H7 (cell line): ENCODE measurements around the gene SMG6. TPM values are rescaled to one million over a fixed set of nuclear protein-coding genes. Genes with fewer than 3 reads are reported as not detected.

ENCODE experiments used
- DNase-seq: peaks from one replicate; pipeline ENCODE4 v3.0.0; 2012
- H3K27me3 ChIP-seq: 2 replicates; pipeline ENCODE4 v1.6.0; 2011; ENCODE audit warnings: mild to moderate bottlenecking, low read length; ENCODE audit not compliant: control insufficient read depth, insufficient read depth
- H3K36me3 ChIP-seq: replicated peaks from 2 replicates; pipeline ENCODE4 v1.5.1; 2011; ENCODE audit warnings: low read length; ENCODE audit not compliant: control insufficient read depth, insufficient read depth
- H3K4me3 ChIP-seq: 2 replicates; pipeline ENCODE4 v1.5.1; 2011; ENCODE audit warnings: low read depth, mild to moderate bottlenecking, control low read depth, low read length, moderate library complexity; ENCODE audit not compliant: insufficient read depth
- total RNA-seq: library from RNA; depleted of rRNA; stranded (reverse); fragments of >200 nt; shearing (Covaris generic); gene quantifications from 2 replicates; pipeline ENCODE4 v1.2.3, GENCODE V29; 2014

Gene SMG6
- total RNA-seq, 1 experiment from 2014 or later = 18.2 TPM

DNA sequence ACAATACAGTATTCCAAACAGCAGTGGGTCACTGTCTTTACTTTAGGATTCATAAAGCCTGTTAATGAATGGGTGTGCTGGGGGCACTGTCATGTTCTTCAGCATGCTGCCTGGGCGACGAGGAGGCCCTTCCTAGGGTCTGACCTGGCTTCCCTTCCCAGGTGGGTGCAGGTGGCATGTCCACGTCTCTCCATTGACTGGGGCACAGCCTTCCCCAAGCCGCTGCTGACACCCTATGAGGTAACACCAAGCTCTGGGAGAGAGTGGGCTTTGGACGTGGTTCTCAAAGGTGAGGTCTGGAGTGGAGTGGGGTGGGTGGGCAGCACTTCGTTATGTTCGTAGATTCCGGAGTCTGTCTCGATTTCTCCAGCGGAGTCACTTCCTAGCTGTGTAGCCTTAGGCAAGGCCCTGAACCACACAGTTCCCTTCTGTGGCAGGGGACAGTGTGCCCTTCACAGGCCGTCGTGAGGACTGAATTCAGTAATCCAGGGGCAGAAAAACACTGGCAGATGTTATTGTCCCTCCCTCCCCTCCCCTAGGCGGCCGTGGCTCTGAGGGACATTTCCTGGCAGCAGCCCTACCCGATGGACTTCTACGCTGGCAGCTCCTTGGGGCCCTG is 262.5 kb downstream of the SMG6 start:
- Histone ChIP-seq H3K4me3 (peak overlapping the region; percentile 85), H3K36me3 (peaks cover 4% of the 10 kb centered on the region), H3K27me3 (no peaks in the 10 kb centered on the region)
- DNase-seq = no peak

GRCh38 chr17:2040219-2040827 is 263.3 kb downstream of the SMG6 start:
- DNase-seq = no peak
- no peak overlapping the region for H3K4me3 ChIP-seq
- H3K36me3 ChIP-seq = peaks cover 4% of the 10 kb centered on the region
- H3K27me3 ChIP-seq = no peaks in the 10 kb centered on the region

GRCh38 chr17:2037155-2037554 is 266.4 kb downstream of the SMG6 start:
- no peaks in the 10 kb centered on the region for H3K27me3 ChIP-seq
- DNase-seq = no peak
- no peaks in the 10 kb centered on the region; the same call in 1 of the 2 replicates for H3K36me3 ChIP-seq
- no peak overlapping the region for H3K4me3 ChIP-seq

GRCh38 chr17:2035541-2036488 is 267.8 kb downstream of the SMG6 start:
- Histone ChIP-seq H3K36me3 (no peaks in the 10 kb centered on the region; the same call in 1 of the 2 replicates), H3K4me3 (no peak overlapping the region), H3K27me3 (no peaks in the 10 kb centered on the region)
- no peak for DNase-seq

GRCh38 chr17:2034806-2035540 is 268.6 kb downstream of the SMG6 start:
- Histone ChIP-seq H3K36me3 (no peaks in the 10 kb centered on the region; the same call in 1 of the 2 replicates), H3K27me3 (no peaks in the 10 kb centered on the region), H3K4me3 (no peak overlapping the region)
- DNase-seq = peak; percentile 77

DNA sequence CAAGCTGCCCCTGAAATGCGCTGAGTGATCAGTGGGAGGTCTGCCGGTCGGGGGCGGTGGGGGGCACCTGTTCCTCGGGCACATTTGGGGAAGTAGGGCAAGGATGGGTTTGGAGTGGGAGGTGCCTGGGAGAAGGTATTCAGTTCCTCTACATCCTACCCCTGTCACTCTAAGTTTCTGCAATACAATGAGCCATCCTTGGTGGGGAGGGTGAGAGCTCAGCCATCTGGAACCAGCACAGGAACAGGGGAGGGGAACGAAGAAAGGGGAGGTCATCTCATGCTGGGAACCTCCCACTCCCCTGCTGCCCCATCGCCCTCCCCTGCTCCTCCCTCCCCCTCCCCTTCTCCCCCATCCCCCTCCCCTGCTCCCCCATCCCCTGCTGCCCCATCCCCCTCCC is 269.4 kb downstream of the SMG6 start:
- no peak for DNase-seq
- no peak overlapping the region for H3K4me3 ChIP-seq
- H3K36me3 ChIP-seq = no peaks in the 10 kb centered on the region; the same call in 1 of the 2 replicates
- H3K27me3 ChIP-seq = peaks cover 6% of the 10 kb centered on the region

DNA sequence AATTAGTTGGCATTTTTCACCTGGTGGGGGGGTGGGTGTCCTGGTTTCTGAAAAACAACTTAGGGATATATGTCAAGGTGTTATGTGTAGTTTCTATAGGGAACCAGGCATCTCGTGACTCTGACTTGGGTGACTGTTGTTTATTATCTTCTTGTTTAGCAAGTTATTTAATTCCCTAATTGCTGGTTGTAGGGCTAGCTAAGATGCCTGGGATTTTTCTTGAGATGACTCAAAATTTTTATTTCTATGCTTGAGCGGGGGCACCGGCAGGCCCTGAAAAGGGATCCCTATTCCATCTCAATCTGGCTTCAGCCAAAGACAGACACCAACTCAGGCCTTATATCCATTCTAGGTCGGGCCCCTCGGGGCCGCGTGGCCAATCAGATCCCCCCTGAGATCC is 270.4 kb downstream of the SMG6 start:
- Histone ChIP-seq H3K27me3 (peaks cover 16% of the 10 kb centered on the region), H3K36me3 (no peaks in the 10 kb centered on the region; the same call in 1 of the 2 replicates), H3K4me3 (no peak overlapping the region)
- no peak for DNase-seq

DNA sequence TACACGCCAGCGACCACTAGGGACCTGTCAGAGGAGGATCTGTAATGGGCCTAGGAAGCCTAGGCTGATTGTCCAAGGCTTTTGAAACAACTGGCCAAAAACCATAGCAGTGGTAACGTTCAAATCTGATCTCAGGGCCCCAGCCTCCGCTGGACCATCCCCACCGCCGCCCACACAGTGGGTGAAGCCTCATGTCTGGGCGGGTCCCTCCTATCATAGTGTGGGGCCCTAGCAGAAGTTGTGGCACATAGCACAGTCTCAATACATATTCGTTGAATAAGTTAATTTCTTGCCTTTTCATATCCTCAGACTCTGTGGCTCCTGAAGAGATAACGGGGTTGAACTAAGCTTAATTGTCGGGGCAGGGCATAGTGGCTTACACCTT is 272.8 kb downstream of the SMG6 start:
- no peaks in the 10 kb centered on the region for H3K36me3 ChIP-seq
- DNase-seq = no peak
- peaks cover 37% of the 10 kb centered on the region for H3K27me3 ChIP-seq
- peak overlapping the region; percentile 95 for H3K4me3 ChIP-seq

DNA sequence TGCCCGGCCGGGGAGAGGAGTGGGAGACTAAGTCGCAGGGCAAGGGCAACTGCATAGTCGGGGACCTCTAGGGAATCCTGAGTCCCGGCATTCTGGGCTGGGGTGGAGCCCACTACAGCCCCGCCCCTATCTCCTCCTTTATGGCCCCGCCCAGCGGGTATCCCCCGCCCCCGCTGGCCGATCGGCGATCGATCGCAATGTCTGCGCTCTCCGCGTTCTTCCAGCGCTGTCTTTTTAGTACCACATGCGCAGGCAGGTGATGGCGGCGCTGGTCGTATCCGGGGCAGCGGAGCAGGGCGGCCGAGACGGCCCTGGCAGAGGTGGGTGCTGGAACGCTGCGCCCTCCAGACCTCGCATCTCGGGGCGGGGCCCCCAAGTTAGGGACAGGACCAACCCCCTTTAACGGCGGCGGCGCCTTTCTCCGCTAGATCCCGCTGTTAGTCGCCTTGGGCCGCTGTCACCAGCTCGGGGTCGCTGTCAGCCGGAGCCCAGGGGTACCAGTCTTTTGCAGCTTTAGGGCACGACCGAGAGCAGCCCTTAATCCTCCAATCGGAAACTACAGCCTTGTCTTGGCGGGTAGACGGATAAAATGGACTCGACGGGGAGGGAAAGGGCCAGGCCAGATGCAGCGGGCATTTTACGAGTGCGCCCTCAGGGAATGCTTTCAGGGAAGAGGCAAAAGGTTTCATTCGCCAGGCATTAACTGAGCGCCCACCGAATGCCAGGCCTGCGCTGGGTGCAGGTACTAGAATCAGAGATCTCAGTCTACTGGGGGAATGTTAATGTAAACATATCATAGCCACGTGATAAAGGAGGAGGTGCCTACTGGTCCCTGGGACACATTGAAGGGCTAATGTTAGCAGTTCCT is 273.4 kb downstream of the SMG6 start, which contains the start of gene DPH1:
TSS of gene DPH1 (plus strand) at position 243 of the 868 bp plus-strand sequence. CDS start at position 260, 17 bp downstream.
- peak within 1 kb of the TSS; percentile 95 for H3K4me3 ChIP-seq
- peaks cover 43% of the 10 kb centered on the region for H3K27me3 ChIP-seq
- no peaks in the 10 kb centered on the region for H3K36me3 ChIP-seq
- peak; percentile 99 for DNase-seq

- Histone ChIP-seq H3K27me3 (peaks cover 57% of the 10 kb centered on the region), H3K36me3 (no peaks in the 10 kb centered on the region), H3K4me3 (no peak overlapping the region)
- no peak for DNase-seq
Measured at GRCh38 chr17:2028737-2029136, 274.8 kb downstream of the SMG6 start.

GRCh38 chr17:2028234-2028614 is 275.4 kb downstream of the SMG6 start:
- DNase-seq = no peak
- Histone ChIP-seq H3K4me3 (no peak overlapping the region), H3K27me3 (peaks cover 62% of the 10 kb centered on the region), H3K36me3 (no peaks in the 10 kb centered on the region)

DNA sequence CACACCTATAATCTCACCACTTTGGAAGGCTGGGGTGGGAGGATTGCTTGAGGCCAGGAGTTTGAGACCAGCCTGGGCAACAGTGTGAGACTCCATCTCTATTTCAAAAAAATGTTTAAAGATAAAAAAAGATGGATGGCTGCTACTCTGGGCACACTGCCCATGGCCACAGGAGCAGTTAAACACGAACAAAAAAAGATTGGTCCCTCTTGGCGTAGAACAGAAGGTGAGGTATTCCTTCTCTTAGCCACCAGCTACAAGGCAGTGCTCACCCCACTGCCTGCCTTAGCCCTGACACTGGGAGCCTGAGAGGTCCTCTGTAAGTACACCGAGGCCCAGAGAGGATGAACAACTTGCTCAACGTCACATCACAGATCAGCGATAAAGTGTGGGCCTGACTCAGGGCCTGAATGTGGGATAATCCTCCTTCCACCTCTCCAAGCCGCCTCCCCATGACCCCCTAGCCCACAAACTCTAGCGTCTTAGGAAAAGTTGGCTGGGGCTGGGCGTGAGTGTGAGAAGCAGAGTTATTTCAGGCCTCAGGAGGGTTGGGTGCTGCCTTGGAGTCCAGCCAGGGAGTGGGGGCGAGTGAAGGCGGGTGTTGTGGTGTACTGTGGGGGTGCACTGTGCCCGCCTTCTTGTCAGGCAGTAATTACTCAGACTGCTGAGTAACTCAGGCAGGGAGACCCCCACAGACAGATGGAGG is 275.9 kb downstream of the SMG6 start:
- H3K4me3 ChIP-seq = no peak overlapping the region
- no peaks in the 10 kb centered on the region for H3K36me3 ChIP-seq
- DNase-seq = no peak
- H3K27me3 ChIP-seq = peaks cover 68% of the 10 kb centered on the region
